ENCODE measurements around the gene GPRC5B.
A peak's percentile ranks its signal among the peaks of the same experiment; 100 is the strongest.

GPRC5B gene

GRCh38 chr16:19884611-19885450, at the start of gene GPRC5B:
TSS of gene GPRC5B (minus strand) at chr16:19884848. CDS start at chr16:19872845, 12,003 bp downstream.
- DNase-seq (ENCODE audit: low read depth), result no peak
- TF ChIP-seq CTCF (conservative IDR thresholded peaks at IDR 0.05; ENCODE audit: control insufficient read depth, insufficient read depth, low read depth, low read length), result no peak
- H3K4me3 ChIP-seq (ENCODE audit: control insufficient read depth, low read depth, low read length), result peak within 1 kb of the TSS; percentile 53

GRCh38 chr16:19933740-19934139, 49.1 kb upstream of the GPRC5B start:
- DNase-seq (ENCODE audit: low read depth), result no peak
- no peak overlapping the region for H3K4me3 ChIP-seq (ENCODE audit: control insufficient read depth, low read depth, low read length)
- TF ChIP-seq CTCF (conservative IDR thresholded peaks at IDR 0.05; ENCODE audit: control insufficient read depth, insufficient read depth, low read depth, low read length), result no peak

- no peak for TF ChIP-seq CTCF (conservative IDR thresholded peaks at IDR 0.05; ENCODE audit: control insufficient read depth, insufficient read depth, low read depth, low read length)
- no peak for DNase-seq (ENCODE audit: low read depth)
- no peak overlapping the region for H3K4me3 ChIP-seq (ENCODE audit: control insufficient read depth, low read depth, low read length)
These were observed 44.4 kb upstream of the GPRC5B start for GRCh38 chr16:19929062-19929511.

- DNase-seq (ENCODE audit: low read depth), result no peak
- no peak for TF ChIP-seq CTCF (conservative IDR thresholded peaks at IDR 0.05; ENCODE audit: control insufficient read depth, insufficient read depth, low read depth, low read length)
- H3K4me3 ChIP-seq (ENCODE audit: control insufficient read depth, low read depth, low read length), result no peak overlapping the region
These were observed 43.8 kb upstream of the GPRC5B start for GRCh38 chr16:19928432-19928831.

DNA sequence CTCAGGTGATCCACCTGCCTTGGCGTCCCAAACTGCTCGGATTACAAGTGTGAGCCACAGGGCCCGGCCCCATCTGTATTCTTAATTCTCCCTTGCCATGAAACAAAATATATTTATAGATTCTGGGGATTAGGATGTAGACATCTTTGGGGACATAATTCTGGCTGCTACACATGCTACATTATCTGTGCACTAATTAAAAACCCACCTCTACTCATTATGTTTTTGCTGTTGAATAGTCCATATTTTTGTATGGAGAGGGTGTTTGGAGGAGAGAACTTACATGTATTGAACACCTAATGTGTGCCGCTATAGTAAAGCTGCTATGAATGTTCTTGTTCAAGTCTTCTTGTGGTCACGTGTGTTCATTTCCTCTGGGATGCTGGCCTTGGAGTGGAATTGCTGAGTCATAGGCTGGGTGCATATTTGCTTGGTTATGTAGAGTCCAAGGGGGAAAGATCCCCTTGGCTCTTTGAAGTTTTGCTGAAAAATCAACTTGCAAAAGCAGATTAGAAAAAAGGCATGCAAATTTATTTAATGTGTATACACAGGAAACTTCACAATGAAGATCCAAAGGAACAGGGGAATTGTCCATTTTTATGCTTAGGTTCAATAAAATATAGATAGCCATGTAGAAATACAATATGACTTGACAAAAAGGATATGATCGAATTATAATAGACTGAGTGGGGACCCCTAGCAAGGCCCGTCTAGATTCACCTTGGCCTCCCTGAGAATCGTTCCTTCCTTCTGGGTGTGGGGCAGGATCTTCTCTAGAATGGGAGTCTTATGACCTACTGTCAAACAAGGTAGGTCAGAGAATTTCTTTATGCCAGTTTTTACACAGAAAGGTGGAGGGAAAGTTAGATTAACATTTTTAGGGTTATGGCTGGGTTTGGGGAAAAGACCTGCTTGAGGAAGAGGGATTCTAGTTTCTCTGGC, 42.1 kb upstream of the GPRC5B start:
- H3K4me3 ChIP-seq (ENCODE audit: control insufficient read depth, low read depth, low read length), result no peak overlapping the region
- peak; percentile 56 for DNase-seq (ENCODE audit: low read depth)
- TF ChIP-seq CTCF (conservative IDR thresholded peaks at IDR 0.05; ENCODE audit: control insufficient read depth, insufficient read depth, low read depth, low read length), result no peak

GRCh38 chr16:19923396-19923795, 38.7 kb upstream of the GPRC5B start:
- TF ChIP-seq CTCF (conservative IDR thresholded peaks at IDR 0.05; ENCODE audit: control insufficient read depth, insufficient read depth, low read depth, low read length), result no peak
- no peak for DNase-seq (ENCODE audit: low read depth)
- no peak overlapping the region for H3K4me3 ChIP-seq (ENCODE audit: control insufficient read depth, low read depth, low read length)

Data from fibroblast of mammary gland (primary cell).